ENCODE results near the gene CST2. TPM values are rescaled to one million over a fixed set of nuclear protein-coding genes. Genes with fewer than 3 reads are reported as not detected.

CST2 gene, protein sequence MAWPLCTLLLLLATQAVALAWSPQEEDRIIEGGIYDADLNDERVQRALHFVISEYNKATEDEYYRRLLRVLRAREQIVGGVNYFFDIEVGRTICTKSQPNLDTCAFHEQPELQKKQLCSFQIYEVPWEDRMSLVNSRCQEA
- not detected in 2 replicates for total RNA-seq
- long read RNA-seq, result 0 reads

DNA sequence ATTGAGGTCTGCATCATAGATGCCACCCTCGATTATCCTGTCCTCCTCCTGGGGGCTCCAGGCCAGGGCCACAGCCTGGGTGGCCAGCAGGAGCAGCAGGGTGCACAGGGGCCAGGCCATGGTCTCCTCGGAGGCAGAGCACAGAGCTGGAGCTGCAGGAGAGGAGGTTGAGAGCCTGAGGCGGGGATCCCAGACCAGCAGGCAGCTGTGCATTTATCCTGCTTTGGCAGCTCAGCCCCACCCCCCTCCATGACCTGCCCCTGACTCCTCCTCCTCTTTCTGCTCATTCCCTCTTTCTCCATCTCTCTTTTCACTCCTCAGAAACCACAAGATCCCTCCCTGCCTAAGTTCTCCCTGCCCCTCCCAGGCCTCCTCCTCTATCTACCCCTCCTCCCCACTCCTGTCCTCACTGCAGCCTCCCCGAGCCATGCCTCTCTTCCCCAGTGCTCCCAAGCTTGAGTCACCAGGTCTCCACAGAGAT, at the start of gene CST2:
TSS of gene CST2 (minus strand) at position 189 of the 481 bp plus-strand sequence. CDS start at position 120, 69 bp downstream.
- DNase-seq (ENCODE audit: extremely low spot score, unreplicated experiment), result no peak
- TF ChIP-seq, protein P1, sequence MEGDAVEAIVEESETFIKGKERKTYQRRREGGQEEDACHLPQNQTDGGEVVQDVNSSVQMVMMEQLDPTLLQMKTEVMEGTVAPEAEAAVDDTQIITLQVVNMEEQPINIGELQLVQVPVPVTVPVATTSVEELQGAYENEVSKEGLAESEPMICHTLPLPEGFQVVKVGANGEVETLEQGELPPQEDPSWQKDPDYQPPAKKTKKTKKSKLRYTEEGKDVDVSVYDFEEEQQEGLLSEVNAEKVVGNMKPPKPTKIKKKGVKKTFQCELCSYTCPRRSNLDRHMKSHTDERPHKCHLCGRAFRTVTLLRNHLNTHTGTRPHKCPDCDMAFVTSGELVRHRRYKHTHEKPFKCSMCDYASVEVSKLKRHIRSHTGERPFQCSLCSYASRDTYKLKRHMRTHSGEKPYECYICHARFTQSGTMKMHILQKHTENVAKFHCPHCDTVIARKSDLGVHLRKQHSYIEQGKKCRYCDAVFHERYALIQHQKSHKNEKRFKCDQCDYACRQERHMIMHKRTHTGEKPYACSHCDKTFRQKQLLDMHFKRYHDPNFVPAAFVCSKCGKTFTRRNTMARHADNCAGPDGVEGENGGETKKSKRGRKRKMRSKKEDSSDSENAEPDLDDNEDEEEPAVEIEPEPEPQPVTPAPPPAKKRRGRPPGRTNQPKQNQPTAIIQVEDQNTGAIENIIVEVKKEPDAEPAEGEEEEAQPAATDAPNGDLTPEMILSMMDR (IDR thresholded peaks at IDR 0.05), result no peak
- H3K4me1 Mint-ChIP-seq (ENCODE audit: unreplicated experiment), result no peaks in the 10 kb centered on the region

DNA sequence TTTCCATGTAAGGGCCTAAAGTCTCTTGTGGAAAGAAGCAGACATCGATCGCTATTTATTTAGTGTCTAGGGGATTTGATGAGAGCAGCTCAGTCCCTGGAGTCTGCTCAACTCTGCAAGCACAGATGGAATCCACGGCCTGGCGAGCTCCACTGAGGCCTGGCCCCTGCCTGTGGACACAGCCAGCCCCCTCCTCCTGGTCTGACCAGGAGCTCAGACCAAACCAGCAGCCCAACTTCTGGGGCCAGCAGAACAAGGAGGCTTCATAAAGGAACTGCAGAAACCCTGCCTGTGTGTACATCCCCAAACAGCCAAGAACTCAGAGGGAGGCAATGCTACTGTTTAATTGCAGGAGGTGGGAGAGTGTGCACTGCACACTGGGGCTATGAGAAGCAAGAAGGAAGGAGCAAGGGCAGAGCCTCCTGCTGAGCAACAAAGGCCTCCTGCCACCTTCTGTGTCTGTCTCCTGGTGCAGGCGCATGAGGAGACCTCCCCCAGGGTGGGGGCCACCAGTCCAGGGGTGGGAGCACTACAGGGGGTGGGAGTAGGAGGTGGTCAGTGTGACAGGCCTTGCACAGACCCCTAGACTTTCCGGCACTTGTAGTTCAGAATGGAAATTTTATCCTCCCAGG, 49.2 kb upstream of the CST2 start:
- no peaks in the 10 kb centered on the region for H3K4me1 Mint-ChIP-seq (ENCODE audit: unreplicated experiment)
- no peak overlapping the region for H3K4me3 Mint-ChIP-seq (ENCODE audit: unreplicated experiment)
- no peak overlapping the region for H3K27ac Mint-ChIP-seq (ENCODE audit: unreplicated experiment)
- H3K36me3 Mint-ChIP-seq (ENCODE audit: unreplicated experiment), result no peaks in the 10 kb centered on the region
- no peak for DNase-seq (ENCODE audit: extremely low spot score, unreplicated experiment)
- TF ChIP-seq, protein P1 (IDR thresholded peaks at IDR 0.05), result no peak
- no peaks in the 10 kb centered on the region for H3K9me3 Mint-ChIP-seq (ENCODE audit: unreplicated experiment)
- peaks cover 12% of the 10 kb centered on the region for H3K27me3 Mint-ChIP-seq (ENCODE audit: unreplicated experiment)

More for the DNA sequence above, at the start of gene CST2:
- no peak within 1 kb of the TSS for H3K27ac Mint-ChIP-seq (ENCODE audit: unreplicated experiment)
- no peak within 1 kb of the TSS for H3K4me3 Mint-ChIP-seq (ENCODE audit: unreplicated experiment)
- no peaks in the 10 kb centered on the region for H3K9me3 Mint-ChIP-seq (ENCODE audit: unreplicated experiment)
- H3K27me3 Mint-ChIP-seq (ENCODE audit: unreplicated experiment), result no peaks in the 10 kb centered on the region
- H3K36me3 Mint-ChIP-seq (ENCODE audit: unreplicated experiment), result no peaks in the 10 kb centered on the region

DNA sequence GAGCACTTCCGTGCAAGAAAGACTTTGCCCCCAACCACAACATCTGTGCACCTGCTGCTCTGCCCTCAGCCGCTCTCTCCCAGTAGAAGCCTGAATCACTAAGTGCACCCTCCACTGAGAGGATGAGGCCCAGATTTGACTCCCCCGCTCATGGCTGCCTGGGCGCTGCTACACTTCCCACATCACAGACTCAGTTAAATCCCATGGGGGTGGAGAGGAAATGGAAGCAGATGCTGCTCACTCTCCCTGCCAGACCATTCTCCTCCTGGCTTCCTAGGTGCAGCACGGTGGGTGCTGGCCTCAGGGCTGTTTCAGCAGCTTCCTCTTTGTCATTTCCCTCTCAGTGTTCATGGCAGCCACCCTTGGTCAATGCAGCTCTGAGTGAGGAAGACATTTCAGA, 48.2 kb upstream of the CST2 start:
- Mint-ChIP-seq H3K4me3 (ENCODE audit: unreplicated experiment) (no peak overlapping the region), H3K27ac (ENCODE audit: unreplicated experiment) (no peak overlapping the region), H3K36me3 (ENCODE audit: unreplicated experiment) (no peaks in the 10 kb centered on the region), H3K4me1 (ENCODE audit: unreplicated experiment) (no peaks in the 10 kb centered on the region), H3K9me3 (ENCODE audit: unreplicated experiment) (no peaks in the 10 kb centered on the region), H3K27me3 (ENCODE audit: unreplicated experiment) (peaks cover 17% of the 10 kb centered on the region)
- TF ChIP-seq, protein P1 (IDR thresholded peaks at IDR 0.05), result no peak
- DNase-seq (ENCODE audit: extremely low spot score, unreplicated experiment), result no peak

DNA sequence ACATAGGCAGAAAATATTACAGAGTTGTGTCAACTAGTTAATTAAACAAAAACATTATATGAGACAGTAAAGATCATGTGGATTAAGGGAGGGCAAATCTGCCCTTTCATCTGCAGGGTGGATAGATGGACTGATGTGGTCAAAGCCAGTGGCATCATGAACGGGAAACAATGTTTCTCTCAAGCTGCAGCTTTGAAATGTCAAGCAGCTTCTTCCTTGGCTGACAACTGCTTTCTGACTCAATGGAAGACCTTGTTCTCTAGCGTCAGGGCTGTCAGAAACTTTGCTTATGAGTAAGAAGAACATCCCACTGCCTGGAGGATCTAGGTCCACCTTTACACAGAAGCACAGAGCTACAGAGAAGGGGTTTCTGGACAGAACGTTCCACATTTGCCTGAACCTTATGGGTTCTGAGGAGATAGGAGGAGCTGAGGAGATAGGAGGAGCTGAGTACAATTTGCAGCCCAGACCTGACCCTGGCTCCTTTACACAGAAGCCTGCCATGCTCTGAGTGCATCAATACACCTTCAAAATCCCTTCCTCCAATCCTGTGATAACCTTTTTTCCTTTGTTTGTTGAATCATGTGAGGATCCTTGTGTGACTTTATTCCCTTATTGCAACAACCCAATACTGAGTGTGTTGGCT, 47.0 kb upstream of the CST2 start:
- H3K4me1 Mint-ChIP-seq (ENCODE audit: unreplicated experiment), result no peaks in the 10 kb centered on the region
- TF ChIP-seq, protein P1 (IDR thresholded peaks at IDR 0.05), result no peak
- no peaks in the 10 kb centered on the region for H3K9me3 Mint-ChIP-seq (ENCODE audit: unreplicated experiment)
- no peak for DNase-seq (ENCODE audit: extremely low spot score, unreplicated experiment)
- H3K36me3 Mint-ChIP-seq (ENCODE audit: unreplicated experiment), result no peaks in the 10 kb centered on the region
- no peak overlapping the region for H3K4me3 Mint-ChIP-seq (ENCODE audit: unreplicated experiment)
- H3K27ac Mint-ChIP-seq (ENCODE audit: unreplicated experiment), result no peak overlapping the region
- peaks cover 22% of the 10 kb centered on the region for H3K27me3 Mint-ChIP-seq (ENCODE audit: unreplicated experiment)

DNA sequence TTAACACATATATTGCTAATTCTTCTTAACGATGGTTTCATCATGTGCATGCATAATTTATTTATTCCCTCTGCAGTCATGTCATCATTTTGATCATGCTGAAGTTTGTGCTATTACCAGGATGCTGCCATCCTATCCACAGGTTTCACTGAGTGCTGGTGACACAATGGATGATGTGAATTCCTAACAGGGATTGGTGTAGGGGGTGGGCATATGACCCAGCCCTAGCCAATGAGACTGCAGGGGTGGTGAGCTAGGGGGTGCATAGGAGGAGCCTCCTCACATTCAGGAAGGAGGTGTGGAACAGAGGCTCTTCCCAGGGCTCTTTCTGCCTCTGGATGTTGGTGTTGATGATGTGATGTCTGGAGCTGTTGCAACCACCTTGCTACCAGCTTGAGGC, 45.5 kb upstream of the CST2 start:
- Mint-ChIP-seq H3K27ac (ENCODE audit: unreplicated experiment) (no peak overlapping the region), H3K4me1 (ENCODE audit: unreplicated experiment) (no peaks in the 10 kb centered on the region), H3K9me3 (ENCODE audit: unreplicated experiment) (no peaks in the 10 kb centered on the region), H3K36me3 (ENCODE audit: unreplicated experiment) (no peaks in the 10 kb centered on the region), H3K27me3 (ENCODE audit: unreplicated experiment) (peaks cover 22% of the 10 kb centered on the region), H3K4me3 (ENCODE audit: unreplicated experiment) (no peak overlapping the region)
- no peak for DNase-seq (ENCODE audit: extremely low spot score, unreplicated experiment)
- TF ChIP-seq, protein P1 (IDR thresholded peaks at IDR 0.05), result no peak
